HG02981 (cell line): Measurements from ENCODE around the gene STK40.
A peak's percentile ranks its signal among the peaks of the same experiment; 100 is the strongest.

Experiments used
- ATAC-seq: cut with Tn5 transposase; IDR thresholded peaks from one replicate; pipeline ENCODE4 v1.9.1; 2021; ENCODE audit warnings: mild to moderate bottlenecking, moderate library complexity; ENCODE audit not compliant: unreplicated experiment

The STK40 gene

DNA sequence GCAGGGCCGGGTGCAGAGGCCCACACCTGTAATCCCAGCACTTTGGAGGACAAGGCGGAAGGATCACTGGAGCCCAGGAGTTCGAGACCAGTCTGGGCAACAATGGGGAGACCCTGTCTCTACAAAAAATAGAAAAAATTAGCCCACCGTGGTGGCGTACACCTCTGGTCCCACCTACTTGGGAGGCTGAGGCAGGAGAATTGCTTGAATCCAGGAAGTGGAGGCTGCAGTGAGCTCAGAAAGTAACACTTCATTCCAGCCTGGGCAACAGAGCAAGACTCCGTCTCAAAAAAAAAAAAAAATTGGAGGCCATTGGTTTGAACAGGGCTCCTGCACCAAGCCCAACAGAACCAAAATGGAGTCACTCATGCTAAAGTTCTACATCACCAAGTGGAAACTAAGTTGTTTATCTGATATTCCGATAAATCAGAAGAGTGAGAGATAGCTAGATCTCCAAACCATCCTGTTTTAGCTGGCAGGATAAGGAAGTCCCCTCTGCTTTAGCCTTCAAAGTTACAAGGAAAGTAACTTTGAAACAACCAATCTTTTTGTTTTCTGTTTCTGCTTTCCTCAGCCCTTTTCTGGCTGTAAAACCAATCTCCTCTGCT, 12.8 kb upstream of the STK40 start:
- ATAC-seq = no peak

GRCh38 chr1:36397378-36398230, 11.9 kb upstream of the STK40 start, which contains the start of gene LSM10:
Gene LSM10 (minus strand): TSS chr1:36397908. CDS start chr1:36394129, 3,779 bp downstream.
- ATAC-seq = peak; percentile 63

DNA sequence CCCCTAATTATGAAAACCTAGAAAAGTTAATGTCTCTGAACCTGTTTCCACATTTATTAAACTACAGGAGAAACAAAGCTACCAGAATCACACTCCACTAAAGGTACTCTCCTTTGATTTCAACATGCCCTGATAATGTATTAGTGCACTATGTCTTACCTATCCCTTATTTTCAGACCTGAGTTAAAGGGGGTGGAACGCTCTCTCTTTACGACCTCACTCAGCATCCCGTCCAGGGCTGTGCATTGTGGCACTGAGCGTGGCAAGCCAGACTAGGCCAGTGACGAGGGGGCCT, 11.3 kb upstream of the STK40 start:
- peak; percentile 13 for ATAC-seq

DNA sequence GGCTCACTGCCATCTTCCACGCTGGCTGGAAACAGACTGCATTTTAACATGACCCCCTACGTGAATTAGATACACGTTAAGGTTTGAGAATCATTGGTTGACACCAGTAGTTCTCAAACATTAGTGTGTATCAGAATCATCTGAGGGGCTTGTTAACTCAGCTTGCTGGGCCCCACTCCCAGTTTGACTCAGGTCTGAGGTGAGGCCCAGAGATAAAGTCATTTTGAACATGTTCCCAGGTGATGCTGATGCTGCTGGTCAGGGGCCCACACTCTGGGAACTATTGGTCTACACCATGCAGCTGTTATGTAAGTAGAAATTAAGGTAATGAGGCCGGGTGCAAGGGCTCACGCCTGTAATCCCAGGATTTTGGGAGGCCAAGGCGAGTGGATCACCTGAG, 10.6 kb upstream of the STK40 start:
- ATAC-seq = no peak

DNA sequence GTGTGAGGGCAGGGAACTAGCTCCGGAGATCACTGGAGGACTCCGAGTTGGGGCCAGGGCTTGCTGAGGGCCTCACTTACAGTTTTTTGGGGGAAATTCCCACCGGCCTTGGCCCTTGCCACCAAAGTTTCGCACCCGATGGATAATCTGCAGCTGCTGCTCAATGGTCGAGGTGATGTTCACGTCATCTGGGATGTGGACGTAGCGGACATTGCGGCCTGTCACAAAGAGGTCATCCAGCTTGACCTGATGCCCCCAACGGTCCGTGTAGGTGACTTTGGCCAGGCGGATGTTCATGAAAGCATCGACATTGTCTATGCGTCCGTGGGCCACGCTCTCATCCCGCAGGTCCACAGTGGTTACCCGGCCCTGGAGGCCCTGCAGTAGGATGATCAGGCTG, 8.0 kb upstream of the STK40 start:
- no peak for ATAC-seq

GRCh38 chr1:36392836-36393235, 7.1 kb upstream of the STK40 start:
- no peak for ATAC-seq

DNA sequence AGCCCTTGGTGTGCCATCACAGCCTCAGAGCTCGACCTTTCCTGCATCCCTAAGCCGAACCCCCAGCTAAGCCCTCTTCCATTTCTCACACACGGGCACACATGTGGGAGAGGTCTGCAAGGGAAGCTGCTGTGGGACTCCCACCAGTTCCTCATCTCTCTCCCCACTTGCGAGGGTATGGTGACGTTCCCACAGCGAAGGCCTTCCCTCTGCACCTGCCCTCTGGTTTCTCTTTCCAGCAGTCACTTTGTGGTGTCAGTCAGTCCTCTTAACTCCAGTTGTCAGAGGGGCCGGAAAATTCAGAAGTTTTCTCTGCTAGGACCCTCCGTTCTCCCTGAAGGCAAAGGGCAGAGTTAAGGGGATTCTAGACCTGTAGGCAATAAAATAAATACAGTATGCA, 5.5 kb upstream of the STK40 start:
- ATAC-seq = no peak

- no peak for ATAC-seq
These were observed 4.7 kb upstream of the STK40 start for GRCh38 chr1:36390411-36390810.

DNA sequence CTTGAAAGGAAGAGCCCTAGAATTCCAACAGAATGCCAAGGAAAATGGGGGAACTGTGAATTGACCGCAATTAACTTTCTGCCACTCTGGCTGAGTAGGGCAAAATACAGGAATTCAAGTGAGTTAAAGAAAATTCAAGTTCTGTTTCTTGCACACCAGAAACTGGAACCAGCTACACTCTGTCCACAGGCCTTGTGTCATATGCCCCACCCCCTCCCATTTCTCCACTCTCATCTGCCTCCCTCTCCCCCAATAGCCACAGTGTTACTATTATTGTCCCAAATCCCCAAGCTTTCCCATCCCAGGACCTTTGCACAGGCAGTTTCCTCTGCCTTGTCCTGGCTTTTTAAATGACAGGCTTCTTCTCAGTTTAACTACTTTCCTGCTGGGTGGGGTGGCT, 4.3 kb upstream of the STK40 start:
- no peak for ATAC-seq

GRCh38 chr1:36389261-36389660, 3.5 kb upstream of the STK40 start:
- ATAC-seq = no peak

GRCh38 chr1:36387141-36387949, 1.6 kb upstream of the STK40 start:
- ATAC-seq = no peak

DNA sequence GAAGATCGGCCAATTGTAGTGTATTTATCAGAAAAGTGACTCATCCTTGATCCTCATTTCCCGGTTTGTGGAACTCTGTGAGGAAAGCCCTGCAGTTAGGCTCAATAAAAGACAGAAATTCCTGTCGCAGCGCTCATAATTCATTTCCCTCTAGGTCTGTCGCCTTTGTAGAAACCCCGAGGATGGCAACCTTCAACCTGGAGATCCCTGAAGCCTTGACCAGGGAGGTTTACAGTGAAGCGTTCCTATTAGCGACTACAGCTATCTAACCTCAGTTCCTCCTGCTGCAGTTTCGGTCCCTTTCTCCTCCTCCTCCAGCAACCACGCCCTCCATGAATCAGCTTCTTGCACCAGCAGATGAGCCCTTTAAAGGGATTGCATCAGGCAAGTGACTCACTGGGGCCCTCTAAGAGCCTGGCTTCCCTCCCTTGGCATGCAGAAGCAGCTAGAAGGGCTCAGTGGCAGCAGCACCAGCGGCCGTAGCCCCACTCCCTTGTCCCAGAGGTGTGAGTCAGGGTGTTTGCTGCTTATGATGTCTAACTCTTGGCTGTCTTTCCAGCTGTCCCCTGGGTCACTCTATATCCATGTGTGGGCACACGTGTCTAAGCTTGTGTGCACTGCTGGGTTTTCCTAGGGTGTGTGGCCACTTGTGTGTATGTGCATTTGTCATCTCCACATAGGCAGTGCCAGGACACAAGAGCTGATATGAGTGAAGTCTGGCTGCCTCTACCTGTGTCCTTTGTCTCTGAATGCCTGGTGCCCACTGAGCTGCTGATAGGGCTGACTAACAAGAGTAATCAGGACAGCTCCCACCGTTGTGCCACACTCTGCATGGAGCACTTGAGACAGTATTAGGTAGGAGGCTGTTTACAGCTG, 779 bp upstream of the STK40 start:
- peak; percentile 37 for ATAC-seq

- ATAC-seq = peak; percentile 3
These were observed 948 bp downstream of the STK40 start for GRCh38 chr1:36384542-36385409.

GRCh38 chr1:36383240-36383639, 2.5 kb downstream of the STK40 start:
- ATAC-seq = no peak

DNA sequence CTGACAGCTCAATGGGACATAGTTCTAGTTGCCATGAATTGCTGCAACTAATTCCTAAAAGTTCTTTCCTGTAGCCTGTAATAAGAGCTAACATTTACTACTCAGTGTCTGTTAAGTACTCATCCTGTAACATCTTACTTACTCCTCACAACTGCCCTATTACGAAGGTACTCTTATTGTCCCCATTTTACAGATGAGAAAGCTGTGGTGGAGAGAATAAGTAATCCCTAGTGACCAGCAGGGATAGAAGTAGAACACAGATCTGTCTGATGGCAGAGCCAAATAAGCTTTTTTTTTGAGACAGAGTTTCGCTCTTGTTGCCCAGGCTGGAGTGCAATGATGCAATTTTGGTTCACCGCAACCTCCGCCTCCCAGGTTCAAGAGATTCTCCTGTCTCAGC, 3.1 kb downstream of the STK40 start:
- ATAC-seq = no peak

DNA sequence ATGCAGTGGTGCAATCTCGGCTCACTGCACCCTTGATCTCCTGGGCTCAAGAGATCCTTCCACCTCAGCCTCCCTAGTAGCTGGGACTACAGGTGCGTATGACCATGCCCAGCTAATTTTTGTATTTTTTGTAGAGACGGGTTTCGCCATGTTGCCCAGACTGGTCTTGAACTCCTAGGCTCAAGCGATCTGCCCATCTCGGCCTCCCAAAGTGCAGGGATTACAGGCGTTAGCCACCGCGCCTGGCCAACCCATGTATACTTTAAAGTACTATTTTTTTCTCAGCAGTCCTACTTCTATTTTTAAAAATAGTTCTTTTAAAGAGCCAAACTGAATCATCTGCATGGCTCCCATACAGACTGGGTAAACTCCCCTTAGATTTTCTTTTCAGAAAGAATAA, 3.5 kb downstream of the STK40 start:
- ATAC-seq = no peak

DNA sequence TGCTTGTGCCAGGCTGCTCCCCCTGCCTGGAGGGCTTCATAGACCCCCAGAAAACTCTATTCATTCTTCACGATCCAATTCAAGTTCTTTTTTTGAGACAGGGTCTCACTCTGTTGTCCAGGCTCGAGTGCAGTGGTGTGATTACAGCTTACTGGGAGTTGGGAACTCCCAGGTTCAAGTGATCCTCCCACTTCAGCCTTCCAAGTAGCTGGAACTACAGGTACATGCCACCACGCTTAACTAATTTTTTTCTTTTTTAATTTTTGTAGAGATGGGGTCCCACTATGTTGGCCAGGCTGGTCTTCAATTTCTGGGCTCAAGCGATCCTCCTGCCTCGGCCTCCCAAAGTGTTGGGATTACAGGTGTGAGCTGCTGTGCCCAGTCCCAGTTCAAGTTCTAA, 4.3 kb downstream of the STK40 start:
- no peak for ATAC-seq

- no peak for ATAC-seq
These were observed 4.9 kb downstream of the STK40 start for GRCh38 chr1:36380782-36381181.

DNA sequence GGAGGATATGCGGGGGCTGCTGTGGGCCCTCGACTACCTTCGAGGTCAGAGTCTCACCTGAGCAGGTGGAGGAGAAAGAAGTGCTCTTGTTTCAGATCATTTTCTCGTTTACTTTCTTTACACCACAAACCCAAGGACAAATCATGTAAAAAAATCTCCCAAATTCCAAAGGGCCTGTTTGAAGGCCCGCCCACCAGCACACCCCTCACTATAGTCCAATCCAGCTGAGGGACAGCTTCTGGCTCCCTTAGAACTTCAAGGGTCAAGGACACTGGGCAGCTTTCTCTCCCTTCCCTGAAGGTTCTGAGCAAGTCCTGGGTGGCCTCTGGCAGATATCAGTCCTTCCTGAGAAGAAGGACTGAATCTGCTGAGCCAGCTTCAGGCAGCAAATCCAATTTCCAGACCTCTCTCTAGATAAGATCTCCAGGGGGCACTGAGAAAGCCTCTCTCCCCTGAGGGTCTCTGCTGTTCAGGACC, 5.5 kb downstream of the STK40 start:
- no peak for ATAC-seq
